Forelimb muscle (tissue), 1 donor: ENCODE measurements around the gene RAPGEF4. TPM values are rescaled to one million over a fixed set of nuclear protein-coding genes. Genes with fewer than 3 reads are reported as not detected.

Experiments
- DNase-seq: peaks from one replicate; pipeline ENCODE4 v3.0.0-alpha.2; 2013; ENCODE audit warnings: low read depth
- polyA plus RNA-seq: library from polyadenylated mRNA; unstranded; fragments of 120-200 nt; gene quantifications from one replicate; pipeline ENCODE4 v1.2.1, GENCODE V29; 2013; ENCODE audit not compliant: insufficient read length

The RAPGEF4 gene
- polyA plus RNA-seq, 1 donor = 2.4 TPM

DNA sequence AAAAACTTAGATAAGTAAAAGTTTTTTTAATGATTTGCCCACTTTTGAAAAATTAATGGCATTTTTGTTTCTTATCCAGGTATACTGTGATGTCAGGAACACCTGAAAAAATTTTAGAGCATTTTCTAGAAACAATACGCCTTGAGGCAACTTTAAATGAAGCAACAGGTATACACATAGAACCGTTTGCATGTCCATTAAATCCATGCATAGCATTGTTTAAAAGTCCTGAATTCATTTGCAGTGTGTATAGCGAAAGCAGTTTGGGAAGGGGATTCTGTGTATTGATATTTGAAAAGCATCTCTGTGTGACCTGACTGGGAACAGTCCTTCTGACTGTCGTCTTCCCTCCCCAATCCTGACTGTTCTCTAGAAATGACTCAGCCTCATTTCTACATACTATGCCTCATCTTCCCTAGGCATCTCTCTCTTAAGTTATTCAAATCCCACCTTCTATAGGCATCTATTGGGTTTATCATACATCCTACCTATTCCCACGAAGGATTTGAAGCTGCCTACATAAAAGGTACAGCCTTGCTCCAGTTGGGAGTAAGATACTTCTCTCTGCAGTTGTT, 260.8 kb downstream of the RAPGEF4 start:
- no peak for DNase-seq

DNA sequence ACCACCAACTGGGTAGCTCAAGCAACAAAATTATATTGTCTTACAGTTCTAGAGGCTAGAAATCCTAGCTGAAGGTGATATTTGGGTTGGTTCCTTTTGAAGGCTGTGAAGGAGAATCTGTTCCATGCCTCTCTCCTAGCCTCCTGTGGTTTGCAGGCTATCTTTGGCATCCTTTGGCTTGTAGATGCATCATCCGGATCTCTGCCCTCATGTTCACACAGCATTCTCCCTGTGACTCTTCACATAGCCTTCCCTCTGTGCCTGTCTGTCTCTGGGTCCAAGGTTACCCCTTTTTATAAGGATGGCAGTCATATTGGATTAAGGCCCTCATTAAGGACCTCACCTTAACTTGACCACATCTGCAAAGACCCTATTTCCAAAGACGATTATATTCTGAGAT, 261.4 kb downstream of the RAPGEF4 start:
- no peak for DNase-seq

DNA sequence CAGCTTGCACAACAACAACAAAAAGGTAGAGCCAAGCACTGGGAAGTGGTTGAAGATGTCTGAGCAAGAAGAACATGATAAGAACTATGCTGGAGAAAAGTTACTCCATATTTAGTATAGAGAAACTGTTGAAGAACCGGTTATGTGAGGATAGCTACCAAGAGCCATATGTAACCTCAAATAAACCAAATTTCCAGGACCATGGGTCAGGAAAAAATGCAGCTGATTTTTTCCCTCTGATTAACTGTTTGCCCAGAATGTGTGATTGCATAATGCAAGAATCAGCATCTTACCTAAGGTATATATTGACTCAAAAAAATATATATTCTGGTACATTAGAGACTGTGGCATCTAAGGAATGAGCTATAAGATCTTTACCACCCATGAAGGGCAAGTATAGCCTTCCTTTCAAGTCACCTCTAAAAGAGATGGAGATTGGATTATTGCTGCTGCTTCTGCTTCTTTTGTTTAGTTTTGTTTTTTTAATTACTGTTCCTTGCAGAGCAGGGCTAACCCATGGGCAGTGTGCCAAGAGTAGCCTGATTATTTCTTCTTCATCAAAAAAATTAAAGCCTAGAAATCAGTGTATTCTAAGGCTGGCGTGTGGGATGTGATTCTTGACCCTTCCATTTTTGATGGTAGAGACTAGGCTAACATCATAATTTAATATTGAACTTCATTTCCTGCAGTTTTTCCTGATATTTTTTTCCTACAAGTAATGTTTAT, 263.1 kb downstream of the RAPGEF4 start:
- no peak for DNase-seq

DNA sequence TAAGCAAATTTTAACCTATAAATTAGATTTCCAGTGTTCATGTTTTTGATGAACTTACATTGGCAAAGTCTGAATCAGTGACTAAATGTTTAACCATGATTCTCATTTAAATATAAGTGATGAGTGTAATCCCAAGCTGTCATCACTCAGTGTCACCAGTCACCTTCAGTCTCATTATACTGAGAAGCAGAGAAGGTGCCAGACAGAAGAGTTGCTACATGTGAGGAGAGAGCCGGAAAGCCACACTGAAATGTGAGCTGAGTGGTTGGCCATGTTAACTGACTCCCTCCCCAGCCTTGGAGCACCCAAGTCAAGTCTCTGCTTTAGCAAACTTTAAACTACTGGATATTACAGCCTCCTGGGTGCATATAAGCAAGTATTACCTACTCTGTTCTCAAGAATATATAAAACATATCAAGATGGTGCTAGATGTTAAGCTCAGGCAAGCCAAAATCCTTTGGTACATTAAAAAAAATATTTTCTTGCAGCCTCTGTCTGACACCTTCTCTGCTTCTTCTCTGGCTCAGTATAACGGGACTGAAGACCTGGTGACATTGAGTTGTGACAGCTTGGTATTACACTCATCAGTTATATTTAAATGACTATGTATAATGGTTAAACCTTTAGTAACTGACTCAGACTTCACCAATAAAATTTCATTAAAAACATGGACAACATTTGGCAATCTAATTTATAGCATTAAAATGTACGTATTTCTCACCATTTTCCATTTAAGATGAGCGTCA, 264.2 kb downstream of the RAPGEF4 start:
- no peak for DNase-seq

DNA sequence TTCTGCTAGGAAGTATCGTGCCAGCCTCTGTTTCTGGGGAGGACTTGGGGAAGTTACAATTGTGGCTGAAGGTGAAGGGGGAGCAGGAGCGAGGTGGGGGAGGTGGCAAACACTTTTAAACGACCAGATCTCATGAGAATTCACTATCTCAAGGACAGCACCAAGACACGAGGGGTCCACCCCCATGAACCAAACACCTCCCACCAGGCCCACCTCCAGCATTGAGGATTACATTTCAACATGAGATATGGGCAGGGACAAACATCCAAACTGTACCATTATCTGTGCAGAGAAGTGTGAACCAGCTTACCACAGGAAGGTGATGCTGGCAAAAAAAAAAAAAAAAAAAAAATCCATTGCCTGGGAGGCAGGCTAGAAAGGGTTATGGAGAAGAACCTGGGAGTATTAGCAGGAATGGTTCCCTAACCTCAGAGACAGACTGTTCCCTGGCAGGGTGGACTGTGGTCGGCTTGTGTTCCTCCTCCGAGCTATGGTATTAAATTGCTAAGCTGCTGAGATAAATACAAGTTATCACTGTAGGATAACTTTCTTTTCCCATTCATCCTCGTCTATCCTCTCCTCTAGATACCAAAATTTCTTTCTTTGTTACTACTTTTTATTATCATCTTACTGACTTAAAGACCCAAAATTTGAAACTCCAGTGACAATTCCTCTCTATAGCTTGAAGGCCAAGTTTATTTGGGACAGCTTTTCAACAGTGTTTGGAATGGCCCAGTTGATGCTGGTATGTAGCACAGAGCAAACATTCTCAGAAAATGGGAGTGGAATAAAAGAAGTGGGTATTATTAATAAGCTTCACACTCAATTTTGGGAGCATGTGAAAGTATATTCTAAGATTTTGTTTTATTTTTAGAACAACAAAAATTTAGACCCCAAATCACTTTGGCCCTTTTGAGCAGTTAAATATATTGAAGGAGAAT, 266.3 kb downstream of the RAPGEF4 start:
- DNase-seq = no peak

DNA sequence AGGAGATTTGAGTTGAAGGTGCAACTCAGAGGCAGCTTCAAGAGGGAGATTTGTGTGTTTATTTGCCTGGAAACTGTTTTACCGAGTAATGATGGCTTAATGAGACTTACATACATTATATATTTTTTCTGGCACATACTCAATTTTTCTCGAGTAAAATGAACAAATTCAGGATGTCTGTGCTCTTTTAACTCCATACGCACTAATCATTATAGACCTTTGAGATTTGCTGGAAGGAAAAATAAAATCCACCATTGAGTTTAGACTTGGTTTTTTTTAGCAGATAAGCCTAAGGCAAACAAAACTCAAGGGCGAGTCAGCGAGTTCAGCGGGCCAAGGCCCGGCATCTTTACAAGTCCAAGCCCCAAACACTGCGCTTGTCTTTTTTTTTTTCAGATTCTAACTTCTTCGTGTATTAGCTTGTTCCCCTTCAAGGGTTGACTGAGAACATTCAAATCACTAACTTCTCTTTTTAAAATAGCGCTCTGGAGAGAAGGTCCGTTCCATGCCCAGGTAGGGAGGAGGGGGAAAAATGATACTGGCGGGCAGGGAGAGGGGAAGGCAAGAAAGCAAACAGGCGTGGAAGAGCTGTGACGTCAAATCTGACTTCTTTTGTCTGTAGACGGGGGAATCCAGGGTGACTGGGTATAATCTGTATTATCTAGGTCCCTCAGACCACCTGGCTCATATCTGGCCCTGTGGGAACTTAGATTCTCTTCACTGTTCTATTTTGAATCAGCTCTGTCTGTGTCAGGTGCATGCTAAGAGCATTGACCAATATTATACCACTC, 267.3 kb downstream of the RAPGEF4 start:
- no peak for DNase-seq

DNA sequence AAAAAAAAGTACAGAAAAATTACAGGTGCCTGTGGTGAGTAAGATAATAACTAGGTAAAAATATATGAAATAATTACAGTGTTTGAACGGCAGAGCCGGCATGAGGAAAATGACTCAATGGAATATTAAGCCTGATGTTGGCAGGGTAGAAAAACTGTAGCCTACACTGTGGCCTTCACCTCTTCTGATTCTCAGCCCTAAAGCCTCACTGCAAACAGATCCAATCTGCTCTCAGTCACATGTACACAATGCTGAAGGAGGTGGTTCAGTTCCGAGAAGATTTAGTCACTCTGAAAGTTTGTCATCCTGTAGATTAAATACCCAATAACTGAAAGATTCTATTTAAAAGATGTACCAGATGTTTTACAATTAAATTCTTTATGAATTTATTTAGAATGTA, 273.1 kb downstream of the RAPGEF4 start:
- DNase-seq = no peak

DNA sequence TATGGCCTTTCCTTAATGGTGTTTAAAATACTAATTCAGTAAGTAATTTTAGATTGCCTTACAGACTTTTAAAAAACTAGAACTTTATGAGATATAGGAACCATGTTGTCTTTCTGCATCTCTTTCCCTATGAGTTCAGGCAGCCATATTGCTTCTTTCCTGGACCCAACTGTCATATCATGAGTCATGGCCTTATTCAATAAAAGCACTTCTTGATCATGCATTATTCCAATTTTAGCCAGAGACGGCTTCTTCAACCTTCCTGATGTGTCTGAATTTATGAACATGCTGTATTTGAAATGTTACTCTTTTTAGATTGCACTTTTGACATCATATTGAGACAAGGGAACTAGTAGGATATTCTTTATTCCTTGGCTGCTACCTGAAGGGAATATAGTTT, 274.6 kb downstream of the RAPGEF4 start:
- DNase-seq = no peak

DNA sequence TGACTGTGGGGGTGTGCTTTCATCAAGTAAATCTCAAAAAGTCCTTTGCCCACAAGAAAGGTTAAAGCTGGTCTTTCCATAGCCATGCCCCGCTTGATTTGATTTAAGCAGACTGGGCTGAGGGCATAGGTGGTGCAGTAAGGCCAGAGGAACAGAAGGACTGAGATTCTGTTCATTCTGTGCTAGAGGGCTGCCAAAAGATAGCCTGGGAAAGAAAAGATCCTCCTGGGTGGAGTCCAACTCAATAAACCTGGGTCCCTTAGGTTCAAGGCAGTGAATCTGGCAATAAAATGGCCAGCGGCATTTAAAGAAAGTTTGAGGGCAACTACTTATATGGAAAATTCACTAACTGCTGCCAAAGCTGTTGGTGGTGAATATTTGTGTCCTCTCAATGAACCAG, 280.8 kb downstream of the RAPGEF4 start:
- DNase-seq = no peak

DNA sequence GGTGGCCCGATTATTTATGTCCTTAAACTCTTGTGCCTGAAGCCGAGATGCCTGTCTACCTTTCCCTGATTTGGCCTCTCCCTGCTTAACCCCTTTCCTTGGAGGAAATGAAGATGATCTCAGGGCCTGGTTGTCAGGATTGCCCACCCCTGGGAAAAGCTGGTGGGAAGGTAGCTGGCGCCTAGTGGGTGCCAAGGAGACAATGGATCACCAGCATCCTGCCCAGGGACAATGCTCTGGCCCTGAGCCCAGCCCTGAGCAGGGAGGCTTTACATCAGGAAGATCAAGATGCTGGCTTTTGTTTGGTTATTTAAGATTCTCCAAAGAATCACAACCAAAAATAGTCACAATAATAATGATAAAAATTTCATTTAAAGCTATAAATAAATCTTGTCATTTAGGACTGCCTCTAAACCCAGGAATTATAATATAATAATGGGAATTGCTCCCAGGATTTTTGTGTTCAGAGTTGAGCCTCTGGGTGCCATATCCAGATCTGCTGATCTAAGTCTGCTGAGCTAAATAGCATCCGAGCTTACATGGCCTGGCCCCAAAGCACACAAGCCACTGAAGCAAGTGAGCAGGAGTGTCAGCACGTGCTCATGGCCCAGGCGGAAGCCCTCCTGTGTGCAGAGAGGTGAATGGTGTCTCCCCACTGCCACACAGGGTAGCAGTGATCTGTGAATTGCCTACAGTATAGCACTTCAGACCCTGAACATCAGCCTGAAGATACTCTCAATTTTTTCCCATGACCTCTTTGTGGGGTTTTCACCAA, 282.2 kb downstream of the RAPGEF4 start:
- no peak for DNase-seq

DNA sequence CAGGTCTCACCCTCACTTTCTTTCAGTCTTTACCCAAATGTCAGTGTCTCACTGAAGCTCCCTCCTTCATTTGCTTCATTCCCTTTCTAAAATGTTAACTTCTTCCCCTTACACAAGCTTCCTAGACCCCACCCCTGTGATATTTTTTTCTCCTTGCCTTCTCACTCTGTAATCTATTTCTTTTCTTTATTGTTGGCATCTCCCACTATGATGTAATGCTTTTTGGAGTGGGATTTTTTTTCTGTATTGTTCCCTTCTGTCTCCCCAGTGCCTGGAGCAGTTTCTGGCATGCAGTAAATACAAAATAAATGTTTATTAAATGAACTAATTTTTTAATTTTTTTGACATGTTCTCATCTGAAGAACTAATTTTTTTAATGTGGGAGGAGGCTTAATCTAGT, 284.1 kb downstream of the RAPGEF4 start:
- no peak for DNase-seq

DNA sequence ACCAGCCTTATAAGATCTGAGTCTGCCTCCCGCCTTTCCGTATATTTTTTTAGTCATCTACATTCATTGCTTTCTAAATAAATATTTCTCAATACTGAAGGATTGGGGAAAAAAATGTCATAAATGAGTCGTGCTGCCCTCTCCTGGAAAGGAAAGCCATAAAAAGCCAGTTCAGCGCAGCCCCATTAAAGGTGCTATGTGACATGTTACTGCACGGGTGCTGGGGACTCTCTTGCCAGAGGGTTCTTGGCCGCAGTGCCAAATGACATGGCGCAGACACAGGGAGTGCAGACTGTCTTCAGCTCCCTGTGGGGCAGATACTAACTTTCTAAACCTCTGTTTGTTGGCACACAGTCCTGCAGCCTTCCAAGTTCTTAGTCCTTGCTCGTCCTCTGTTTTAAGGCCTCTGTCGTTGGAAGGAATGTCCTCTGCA, 286.3 kb downstream of the RAPGEF4 start:
- no peak for DNase-seq

DNA sequence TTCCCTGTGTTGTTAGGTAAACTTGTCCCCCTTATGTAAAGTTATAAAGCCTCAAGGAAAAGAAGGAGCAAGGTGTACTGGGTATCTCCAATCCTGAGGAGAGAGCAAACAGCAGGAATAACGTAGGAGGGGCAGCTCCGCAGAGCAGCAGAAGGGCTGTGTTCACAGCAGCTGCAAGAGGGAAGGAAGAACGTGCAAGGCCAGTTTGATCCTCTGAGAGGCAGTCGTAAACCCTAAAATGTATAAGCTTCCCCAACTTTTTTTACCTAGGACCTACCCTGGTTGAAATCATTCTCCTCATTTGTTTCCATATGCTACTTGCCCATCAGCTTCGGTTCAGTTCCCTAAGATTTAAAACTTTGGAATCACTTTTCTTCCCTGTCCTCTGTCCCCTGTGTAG, 288.1 kb downstream of the RAPGEF4 start:
- DNase-seq = no peak

DNA sequence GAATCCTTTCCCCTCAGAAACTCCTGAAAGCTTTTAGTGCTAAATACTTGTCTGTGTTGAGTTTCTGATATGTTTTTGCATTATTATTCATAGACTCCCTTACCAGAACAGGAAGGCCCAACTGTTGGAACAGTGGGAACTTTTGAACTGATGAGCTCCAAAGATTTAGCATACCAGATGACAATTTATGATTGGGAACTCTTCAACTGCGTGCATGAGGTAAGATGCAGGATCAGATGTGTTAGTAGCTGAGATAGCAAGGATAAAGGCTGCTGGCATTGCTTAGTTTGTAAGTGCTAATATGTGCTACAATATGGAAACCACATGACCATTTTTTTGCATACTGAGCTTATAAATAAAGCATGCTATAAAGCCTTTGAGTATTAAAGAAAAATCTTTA, 290.8 kb downstream of the RAPGEF4 start:
- DNase-seq = no peak

DNA sequence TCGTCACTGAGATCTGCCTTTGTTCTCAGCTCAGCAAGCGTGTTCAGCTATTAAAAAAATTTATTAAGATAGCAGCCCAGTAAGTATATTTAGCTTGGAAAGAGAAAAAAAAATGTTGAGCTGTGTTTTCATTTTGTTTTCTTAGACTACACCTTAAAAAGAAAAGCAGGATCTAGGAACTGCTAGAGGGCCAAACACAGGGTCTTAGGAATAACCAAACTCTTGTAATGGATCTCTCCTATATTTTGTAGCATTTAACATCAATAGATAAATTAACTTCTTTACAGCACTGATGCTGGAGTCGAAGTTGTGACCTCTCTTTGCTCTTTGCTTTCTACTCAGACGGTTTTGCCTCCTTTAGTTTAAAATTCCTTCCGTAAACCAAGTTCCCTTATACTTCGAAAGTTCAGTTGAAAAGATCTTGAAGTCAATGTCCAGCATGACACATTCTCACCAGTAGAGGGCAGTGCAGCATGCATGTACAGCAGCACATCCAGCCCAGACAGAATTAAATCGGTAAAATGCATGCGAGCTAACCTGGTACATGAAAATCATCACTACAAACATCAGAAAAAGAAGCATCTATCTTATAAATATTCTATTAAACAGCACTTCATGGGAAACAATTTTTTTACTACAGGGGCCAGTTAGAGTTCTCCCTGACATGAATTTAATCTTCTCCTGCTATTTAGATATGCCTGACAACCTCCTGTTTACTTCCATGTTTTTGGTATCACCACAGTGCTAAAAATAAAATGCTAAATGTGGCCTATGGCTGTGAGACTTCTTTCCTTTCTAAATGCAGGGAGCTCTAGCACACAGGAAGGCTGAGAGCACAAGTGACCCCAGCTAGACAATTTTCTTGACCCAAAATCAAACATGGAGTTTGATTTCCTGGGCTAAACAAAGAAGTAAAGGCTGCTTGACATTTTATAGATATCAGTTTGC, 291.8 kb downstream of the RAPGEF4 start:
- peak; percentile 88 for DNase-seq

DNA sequence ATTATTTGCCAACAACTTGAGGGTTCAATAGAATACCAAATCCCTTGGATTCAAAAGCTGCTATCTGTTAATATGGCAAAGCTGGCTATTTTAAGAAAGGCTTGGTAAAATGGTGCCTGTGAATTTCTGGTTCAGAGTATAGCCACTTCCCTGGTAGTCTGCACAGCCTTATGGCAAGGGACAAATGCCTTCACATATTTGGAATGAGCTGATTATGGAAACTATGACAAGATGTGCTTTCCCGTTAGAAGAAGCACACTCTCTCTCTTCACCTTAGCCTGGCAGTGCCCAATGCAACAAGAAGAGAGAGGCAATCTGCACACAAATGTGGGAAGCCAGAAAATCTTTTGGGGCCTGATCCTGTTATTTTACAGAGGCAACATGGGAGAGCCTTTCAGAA, 292.5 kb downstream of the RAPGEF4 start:
- no peak for DNase-seq

DNA sequence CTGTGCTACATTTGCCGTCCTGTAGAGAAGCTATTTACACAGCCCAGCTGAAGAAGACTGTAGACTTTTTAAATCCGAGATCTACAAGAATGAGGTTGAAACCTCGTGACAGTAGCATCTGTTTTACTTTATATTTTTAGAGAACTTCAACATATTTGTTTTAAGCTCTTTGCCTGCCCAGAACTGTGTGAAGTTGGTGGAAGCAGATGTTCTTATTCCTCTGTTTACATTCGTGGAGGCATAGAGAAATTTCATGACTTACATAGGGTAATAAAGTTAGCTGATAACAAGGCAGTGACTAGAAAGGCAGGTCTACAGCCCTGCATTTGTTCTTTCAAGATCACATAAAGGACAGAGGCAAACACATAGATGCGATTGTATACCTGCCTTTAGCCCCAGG, 293.0 kb downstream of the RAPGEF4 start:
- no peak for DNase-seq

DNA sequence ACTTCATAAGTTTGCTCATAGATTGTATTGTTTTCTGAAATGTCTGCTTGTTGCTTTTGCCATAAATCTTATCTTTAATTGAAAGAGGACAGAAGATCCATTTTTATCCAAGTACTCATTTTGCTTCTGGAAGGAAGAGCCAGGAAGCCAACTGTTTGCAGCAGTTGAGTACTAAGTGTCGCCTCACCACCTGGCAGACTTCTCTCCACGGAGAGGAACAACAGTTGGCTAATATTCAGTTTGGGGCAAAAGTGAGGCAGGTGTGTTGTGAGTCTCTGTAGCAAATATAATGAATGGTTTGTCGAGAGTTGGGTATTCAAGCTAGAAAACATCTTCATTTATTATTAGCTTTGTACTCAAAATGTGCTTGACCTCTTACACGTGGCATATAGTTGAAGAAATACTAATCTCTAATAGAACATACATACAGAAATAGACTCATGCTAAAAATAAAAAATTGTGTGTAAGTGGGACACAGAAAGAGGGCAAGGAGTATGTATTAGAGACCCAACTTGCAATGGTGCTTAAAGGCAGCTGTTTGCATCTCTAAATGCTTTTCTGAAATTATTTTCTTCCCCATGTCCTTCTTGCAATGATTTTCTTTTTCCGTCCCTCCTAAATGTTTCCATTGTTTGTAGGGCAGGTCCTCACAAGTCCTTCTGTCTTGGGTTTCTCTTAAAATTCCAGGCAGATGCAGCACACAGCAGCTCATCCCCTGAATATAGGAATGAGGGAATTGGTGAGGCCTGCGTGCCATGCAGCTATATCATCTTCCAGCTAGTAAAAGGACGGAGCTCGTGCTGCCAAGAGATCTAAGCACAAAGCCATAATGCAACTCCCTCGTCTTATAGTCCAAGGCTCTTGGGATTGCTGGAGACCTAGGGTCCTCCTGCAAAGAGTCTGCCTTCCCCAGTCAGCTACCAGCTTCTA, 295.2 kb downstream of the RAPGEF4 start:
- no peak for DNase-seq
